ENCODE measurements around the gene STK32B.

- TF ChIP-seq MEIS1 (CRISPR knock-in tag; IDR thresholded peaks at IDR 0.05; ENCODE audit: borderline replicate concordance) = no peak
- no peak for TF ChIP-seq CTCF (tag by site-specific recombination; IDR thresholded peaks at IDR 0.05)
- TF ChIP-seq ZNF302 (tag by site-specific recombination; IDR thresholded peaks at IDR 0.05; ENCODE audit: low read depth) = no peak
- no peak for TF ChIP-seq ZNF10 (tag by site-specific recombination; IDR thresholded peaks at IDR 0.05)
- no peak for TF ChIP-seq PRDM4 (tag by site-specific recombination; IDR thresholded peaks at IDR 0.05)
- TF ChIP-seq ATF2 (tag by site-specific recombination; IDR thresholded peaks at IDR 0.05; ENCODE audit: low read depth) = no peak
- no peak for TF ChIP-seq MYNN (tag by site-specific recombination; IDR thresholded peaks at IDR 0.05; ENCODE audit: borderline replicate concordance)
Observed at GRCh38 chr4:5033281-5033841, 17.9 kb upstream of the STK32B start.

Measured in HEK293 (cell line).